HepG2 (cell line): Measurements from ENCODE around the gene RNF123. TPM values are rescaled to one million over a fixed set of nuclear protein-coding genes. Genes with fewer than 3 reads are reported as not detected.

Experiments used
- ARNT2 ChIP-seq: sonication (generic); formaldehyde crosslinking; IDR thresholded peaks from 2 replicates; pipeline ENCODE4 v1.8.0; 2022; ENCODE audit warnings: mild to moderate bottlenecking, low read depth, missing genetic modification reagents, moderate library complexity
- CREM ChIP-seq, 2 experiments: sonication (generic) in 1 of 2; formaldehyde crosslinking in 1 of 2; IDR thresholded peaks; 2 replicates each; pipeline versions ENCODE4 v1.4.0 to v1.6.1; 2016 to 2020; ENCODE audit warnings: antibody characterized with exemption in 1 of 2, mild to moderate bottlenecking in 1 of 2, missing genetic modification reagents in 1 of 2
- EED ChIP-seq: sonication (generic); formaldehyde crosslinking; IDR thresholded peaks from 2 replicates; pipeline ENCODE4 v1.5.0; 2020; ENCODE audit warnings: mild to moderate bottlenecking, missing genetic modification reagents
- EZH2 ChIP-seq: conservative IDR thresholded peaks from 2 replicates; pipeline ENCODE4 v1.6.1; 2012; ENCODE audit warnings: mild to moderate bottlenecking, low read depth, low read length, moderate library complexity
- GPN1 ChIP-seq: sonication (generic); formaldehyde crosslinking; IDR thresholded peaks from 2 replicates; pipeline ENCODE4 v1.5.1; 2020; ENCODE audit warnings: missing genetic modification reagents, borderline replicate concordance
- PTBP1 ChIP-seq: fragments of 200-400 bp; formaldehyde crosslinking; IDR thresholded peaks from 2 replicates; pipeline ENCODE4 v1.6.1; 2018; ENCODE audit warnings: low read length, low read depth; ENCODE audit not compliant: poor library complexity, severe bottlenecking
- YY1 ChIP-seq: IDR thresholded peaks from 2 replicates; pipeline ENCODE4 v1.6.1; 2011; ENCODE audit warnings: low read length, low read depth, moderate library complexity, mild to moderate bottlenecking; ENCODE audit not compliant: insufficient read depth, insufficient replicate concordance
- ZBTB2 ChIP-seq: sonication (generic); formaldehyde crosslinking; IDR thresholded peaks from 2 replicates; pipeline ENCODE4 v1.8.0; 2022; ENCODE audit warnings: low read depth, missing genetic modification reagents
- ZBTB33 ChIP-seq: sonication (generic); formaldehyde crosslinking; IDR thresholded peaks from 2 replicates; pipeline ENCODE4 v1.4.0; 2020; ENCODE audit warnings: missing genetic modification reagents
- ZNF281 ChIP-seq: sonication (generic); formaldehyde crosslinking; IDR thresholded peaks from 2 replicates; pipeline ENCODE4 v1.4.0; 2020; ENCODE audit warnings: missing genetic modification reagents, borderline replicate concordance
- ZNF333 ChIP-seq: sonication (generic); formaldehyde crosslinking; IDR thresholded peaks from 2 replicates; pipeline ENCODE4 v1.4.0; 2020; ENCODE audit warnings: mild to moderate bottlenecking, missing genetic modification reagents, borderline replicate concordance
- ZNF883 ChIP-seq: sonication (generic); formaldehyde crosslinking; IDR thresholded peaks from 2 replicates; pipeline ENCODE4 v1.5.1; 2020; ENCODE audit warnings: mild to moderate bottlenecking, missing genetic modification reagents; ENCODE audit errors: not compliant biosample characterization
- polyA plus RNA-seq, 8 experiments: library from polyadenylated mRNA; depleted of rRNA in 3 of 8; stranded (reverse) in 7 of 8; unstranded in 1 of 8; fragments of >200 nt; fragmentation: Illumina TruSeq in 4 of 8; extraction: Trizol in 4 of 8; gene quantifications; 2 replicates each; pipeline versions ENCODE4 v1.2.1 to v1.2.3, GENCODE V29; 2011 to 2016; ENCODE audit warnings: low read depth in 4 of 8, missing spikeins in 1 of 8, mixed read lengths in 1 of 8; ENCODE audit not compliant: insufficient read depth in 1 of 8
- total RNA-seq, 5 experiments: library from RNA; depleted of rRNA; stranded (reverse); fragments of >200 nt; fragmentation: Illumina TruSeq; extraction: Trizol; gene quantifications; 2 replicates each; pipeline ENCODE4 v1.2.3, GENCODE V29; 2016; ENCODE audit warnings: low read depth in 1 of 5
- TF ChIP-seq, protein P1 (sequence below): sonication (generic); formaldehyde crosslinking; IDR thresholded peaks from 2 replicates; pipeline ENCODE4 v1.4.0; 2020; ENCODE audit warnings: missing genetic modification reagents
- TF ChIP-seq, protein P2 (sequence below): sonication (generic); formaldehyde crosslinking; IDR thresholded peaks from 2 replicates; pipeline ENCODE4 v1.5.0; 2020; ENCODE audit warnings: mild to moderate bottlenecking, missing genetic modification reagents, borderline replicate concordance

The RNF123 gene
- total and polyA plus RNA-seq, 2 of the 13 experiments (the other 11 are each of a cell fraction or from before 2014, with no cell fraction given), result 29.9 to 82.2 TPM

DNA sequence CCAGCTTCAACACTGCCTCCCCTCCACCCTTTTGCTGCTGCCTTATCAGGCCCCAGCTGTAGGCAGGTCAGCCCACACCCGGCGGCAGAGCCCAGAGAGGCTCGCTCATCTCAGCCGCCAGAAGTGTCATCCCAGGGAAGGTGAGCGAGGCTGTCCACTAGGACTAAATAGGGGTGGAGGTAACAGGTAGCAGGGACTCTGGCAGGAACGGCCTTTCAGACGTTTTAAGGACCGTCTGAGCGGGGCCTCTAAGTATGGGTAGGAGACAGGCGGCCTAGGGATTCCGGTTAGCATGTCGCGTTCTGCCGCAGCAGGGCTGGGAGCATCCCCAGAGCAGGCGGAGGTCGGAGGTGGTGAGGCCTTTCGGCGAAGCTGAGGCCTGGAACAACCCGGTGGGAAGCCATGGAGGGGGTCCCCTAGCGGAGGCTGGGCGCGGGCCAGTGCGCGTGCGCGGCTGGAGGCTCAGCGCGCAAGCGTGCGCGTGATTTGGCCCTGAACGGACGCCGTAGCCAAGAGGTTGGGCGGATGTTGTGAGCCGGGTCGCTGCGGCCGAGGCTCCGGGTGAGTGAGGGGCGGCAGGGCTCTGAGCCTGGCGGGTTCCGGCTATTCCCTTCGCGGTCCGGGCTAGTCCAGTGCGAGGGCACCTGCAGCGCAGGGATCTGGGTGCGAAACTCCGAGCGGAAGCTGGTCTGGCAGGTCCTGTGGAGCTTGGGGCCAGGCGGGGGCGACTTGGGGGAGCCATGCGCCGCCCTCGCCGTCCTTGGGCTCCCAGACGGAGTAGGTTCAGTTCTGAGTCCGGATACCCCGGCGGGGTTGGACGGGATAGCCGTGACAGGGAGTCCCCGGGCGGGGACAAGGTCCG is at the start of gene RNF123, which contains the start of gene MST1 (continued):
- peak; percentile 83 for TF ChIP-seq YY1
- TF ChIP-seq ARNT2 (CRISPR knock-in tag), result peak; percentile 85
- TF ChIP-seq ZNF883 (CRISPR knock-in tag), result no peak
- no peak; the same call in 1 of the 2 replicates for TF ChIP-seq ZNF333 (CRISPR knock-in tag)
- TF ChIP-seq EZH2, result no peak
- no peak for TF ChIP-seq ZBTB2 (CRISPR knock-in tag)
- no peak for TF ChIP-seq PTBP1
- TF ChIP-seq CREM (IDR thresholded peaks at IDR 0.05), result 0 out of 2 replicates have a peak, but pooled peaks have one; percentile 34
- TF ChIP-seq CREM (CRISPR knock-in tag; IDR thresholded peaks at IDR 0.05), result no peak
- TF ChIP-seq ZNF281 (CRISPR knock-in tag), result no peak
- TF ChIP-seq, protein P1, sequence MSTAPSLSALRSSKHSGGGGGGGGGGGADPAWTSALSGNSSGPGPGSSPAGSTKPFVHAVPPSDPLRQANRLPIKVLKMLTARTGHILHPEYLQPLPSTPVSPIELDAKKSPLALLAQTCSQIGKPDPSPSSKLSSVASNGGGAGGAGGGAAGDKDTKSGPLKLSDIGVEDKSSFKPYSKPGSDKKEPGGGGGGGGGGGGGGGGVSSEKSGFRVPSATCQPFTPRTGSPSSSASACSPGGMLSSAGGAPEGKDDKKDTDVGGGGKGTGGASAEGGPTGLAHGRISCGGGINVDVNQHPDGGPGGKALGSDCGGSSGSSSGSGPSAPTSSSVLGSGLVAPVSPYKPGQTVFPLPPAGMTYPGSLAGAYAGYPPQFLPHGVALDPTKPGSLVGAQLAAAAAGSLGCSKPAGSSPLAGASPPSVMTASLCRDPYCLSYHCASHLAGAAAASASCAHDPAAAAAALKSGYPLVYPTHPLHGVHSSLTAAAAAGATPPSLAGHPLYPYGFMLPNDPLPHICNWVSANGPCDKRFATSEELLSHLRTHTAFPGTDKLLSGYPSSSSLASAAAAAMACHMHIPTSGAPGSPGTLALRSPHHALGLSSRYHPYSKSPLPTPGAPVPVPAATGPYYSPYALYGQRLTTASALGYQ (CRISPR knock-in tag), result no peak
- no peak; the same call in 1 of the 2 replicates for TF ChIP-seq ZBTB33 (CRISPR knock-in tag)
- TF ChIP-seq EED (CRISPR knock-in tag), result peak; percentile 28; the same call in 1 of the 2 replicates
- no peak for TF ChIP-seq GPN1 (CRISPR knock-in tag)
- TF ChIP-seq, protein P2, sequence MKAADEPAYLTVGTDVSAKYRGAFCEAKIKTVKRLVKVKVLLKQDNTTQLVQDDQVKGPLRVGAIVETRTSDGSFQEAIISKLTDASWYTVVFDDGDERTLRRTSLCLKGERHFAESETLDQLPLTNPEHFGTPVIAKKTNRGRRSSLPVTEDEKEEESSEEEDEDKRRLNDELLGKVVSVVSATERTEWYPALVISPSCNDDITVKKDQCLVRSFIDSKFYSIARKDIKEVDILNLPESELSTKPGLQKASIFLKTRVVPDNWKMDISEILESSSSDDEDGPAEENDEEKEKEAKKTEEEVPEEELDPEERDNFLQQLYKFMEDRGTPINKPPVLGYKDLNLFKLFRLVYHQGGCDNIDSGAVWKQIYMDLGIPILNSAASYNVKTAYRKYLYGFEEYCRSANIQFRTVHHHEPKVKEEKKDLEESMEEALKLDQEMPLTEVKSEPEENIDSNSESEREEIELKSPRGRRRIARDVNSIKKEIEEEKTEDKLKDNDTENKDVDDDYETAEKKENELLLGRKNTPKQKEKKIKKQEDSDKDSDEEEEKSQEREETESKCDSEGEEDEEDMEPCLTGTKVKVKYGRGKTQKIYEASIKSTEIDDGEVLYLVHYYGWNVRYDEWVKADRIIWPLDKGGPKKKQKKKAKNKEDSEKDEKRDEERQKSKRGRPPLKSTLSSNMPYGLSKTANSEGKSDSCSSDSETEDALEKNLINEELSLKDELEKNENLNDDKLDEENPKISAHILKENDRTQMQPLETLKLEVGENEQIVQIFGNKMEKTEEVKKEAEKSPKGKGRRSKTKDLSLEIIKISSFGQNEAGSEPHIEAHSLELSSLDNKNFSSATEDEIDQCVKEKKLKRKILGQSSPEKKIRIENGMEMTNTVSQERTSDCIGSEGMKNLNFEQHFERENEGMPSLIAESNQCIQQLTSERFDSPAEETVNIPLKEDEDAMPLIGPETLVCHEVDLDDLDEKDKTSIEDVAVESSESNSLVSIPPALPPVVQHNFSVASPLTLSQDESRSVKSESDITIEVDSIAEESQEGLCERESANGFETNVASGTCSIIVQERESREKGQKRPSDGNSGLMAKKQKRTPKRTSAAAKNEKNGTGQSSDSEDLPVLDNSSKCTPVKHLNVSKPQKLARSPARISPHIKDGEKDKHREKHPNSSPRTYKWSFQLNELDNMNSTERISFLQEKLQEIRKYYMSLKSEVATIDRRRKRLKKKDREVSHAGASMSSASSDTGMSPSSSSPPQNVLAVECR (CRISPR knock-in tag), result peak; percentile 88
